Right atrium auricular region (tissue), 2 donors: ENCODE measurements around the gene MARCHF9. TPM values are rescaled to one million over a fixed set of nuclear protein-coding genes. Genes with fewer than 3 reads are reported as not detected.

ENCODE experiments used
- DNase-seq: peaks from one replicate; pipeline ENCODE4 v3.0.0-alpha.2; 2019; ENCODE audit warnings: low spot score
- H3K27ac ChIP-seq, 2 donors: fragments of 200-600 bp; sonication (generic); 1 replicate in 1 of 2; 2 replicates in 1 of 2; pipeline ENCODE4 v1.5.1; 2016 to 2019
- H3K27me3 ChIP-seq, 2 donors: fragments of 200-600 bp; sonication (generic); one replicate each; pipeline versions ENCODE4 v1.5.1 to v1.6.0; 2017 to 2019
- H3K36me3 ChIP-seq: fragments of 200-600 bp; sonication (generic); one replicate; pipeline ENCODE4 v1.5.1; 2016
- H3K4me1 ChIP-seq, 2 donors: fragments of 200-600 bp; sonication (generic); one replicate each; pipeline versions ENCODE4 v1.5.1 to v1.6.0; 2017 to 2019
- H3K4me3 ChIP-seq, 2 donors: fragments of 200-600 bp; sonication (generic); 1 replicate in 1 of 2; 2 replicates in 1 of 2; pipeline ENCODE4 v1.5.1; 2017 to 2019; ENCODE audit warnings: mild to moderate bottlenecking in 1 of 2, moderate library complexity in 1 of 2
- H3K9me3 ChIP-seq, 2 donors: fragments of 200-600 bp; sonication (generic); one replicate each; pipeline ENCODE4 v1.5.1; 2019
- CTCF ChIP-seq, 2 donors: fragments of 200-600 bp; sonication (generic); IDR thresholded peaks; one replicate each; pipeline ENCODE4 v1.5.1; 2019; ENCODE audit warnings: antibody characterized with exemption in 2 of 2
- total RNA-seq, 2 donors: library from RNA; depleted of rRNA; stranded (reverse); fragments of >200 nt; gene quantifications; one replicate each; pipeline ENCODE4 v1.1.0, GENCODE V29; 2016

The MARCHF9 gene
- total RNA-seq, 2 donors from 2014 or later: 8.4 to 11.6 TPM

GRCh38 chr12:57764662-57765002 is 9.7 kb downstream of the MARCHF9 start:
- peaks cover 0 to 16% of the 10 kb centered on the region in 2 donors for H3K27me3 ChIP-seq
- peak overlapping the region; percentile 26 to 48 for H3K4me3 ChIP-seq
- H3K9me3 ChIP-seq: no peaks in the 10 kb centered on the region
- H3K4me1 ChIP-seq: peaks cover 0 to 30% of the 10 kb centered on the region in 2 donors
- TF ChIP-seq CTCF (IDR thresholded peaks at IDR 0.05): no peak
- no peak for DNase-seq
- H3K36me3 ChIP-seq: peaks cover 8% of the 10 kb centered on the region
- H3K27ac ChIP-seq: no peak overlapping the region

- peak in 1 of 2 donors; percentile 48 for TF ChIP-seq CTCF (IDR thresholded peaks at IDR 0.05)
- peaks cover 12% of the 10 kb centered on the region for H3K36me3 ChIP-seq
- H3K4me1 ChIP-seq: peaks cover 0 to 30% of the 10 kb centered on the region in 2 donors
- no peak for DNase-seq
- H3K9me3 ChIP-seq: no peaks in the 10 kb centered on the region
- H3K27ac ChIP-seq: no peak overlapping the region
- H3K27me3 ChIP-seq: peaks cover 0 to 16% of the 10 kb centered on the region in 2 donors
- H3K4me3 ChIP-seq: peak overlapping the region; percentile 26 to 48
Measured at GRCh38 chr12:57765003-57765697, 10.2 kb downstream of the MARCHF9 start.

- peaks cover 16% of the 10 kb centered on the region for H3K36me3 ChIP-seq
- peaks cover 0 to 16% of the 10 kb centered on the region in 2 donors for H3K27me3 ChIP-seq
- TF ChIP-seq CTCF (IDR thresholded peaks at IDR 0.05): no peak
- H3K9me3 ChIP-seq: no peaks in the 10 kb centered on the region
- no peak overlapping the region for H3K27ac ChIP-seq
- peak overlapping the region; percentile 26 to 48 for H3K4me3 ChIP-seq
- no peak for DNase-seq
- peaks cover 0 to 32% of the 10 kb centered on the region in 2 donors for H3K4me1 ChIP-seq
Measured at GRCh38 chr12:57765698-57766463, 11.0 kb downstream of the MARCHF9 start.

GRCh38 chr12:57766464-57767304 is 11.8 kb downstream of the MARCHF9 start, which contains the start of gene CYP27B1:
TSS of gene CYP27B1 (minus strand) at chr12:57767078. CDS start at chr12:57767041, 37 bp downstream.
- DNase-seq: no peak
- Histone ChIP-seq H3K4me1 (peaks cover 0 to 40% of the 10 kb centered on the region in 2 donors), H3K9me3 (no peaks in the 10 kb centered on the region), H3K27me3 (peaks cover 0 to 16% of the 10 kb centered on the region in 2 donors), H3K27ac (no peak within 1 kb of the TSS), H3K36me3 (peaks cover 16% of the 10 kb centered on the region), H3K4me3 (peak within 1 kb of the TSS; percentile 10 to 48)
- no peak for TF ChIP-seq CTCF (IDR thresholded peaks at IDR 0.05)

- TF ChIP-seq CTCF (IDR thresholded peaks at IDR 0.05): no peak
- H3K27ac ChIP-seq: no peak overlapping the region
- DNase-seq: no peak
- H3K4me1 ChIP-seq: peaks cover 0 to 42% of the 10 kb centered on the region in 2 donors
- no peaks in the 10 kb centered on the region for H3K9me3 ChIP-seq
- peaks cover 0 to 16% of the 10 kb centered on the region in 2 donors for H3K27me3 ChIP-seq
- peaks cover 16% of the 10 kb centered on the region for H3K36me3 ChIP-seq
- H3K4me3 ChIP-seq: no peak overlapping the region
Measured at GRCh38 chr12:57767305-57767698, 12.4 kb downstream of the MARCHF9 start.
